Neuronal stem cell (in vitro differentiated cells): Measurements from ENCODE around the gene PRPH.
"Not testable (repeated sequence)": the region's sequence is repeated elsewhere in the genome, so short reads cannot be mapped to it uniquely, and the experiment has no call there.

Experiments used
- DNase-seq: peaks from one replicate; pipeline ENCODE4 v3.0.0-alpha.2; 2013; ENCODE audit warnings: low spot score
- H2AFZ ChIP-seq: one replicate; pipeline ENCODE4 v1.6.1; 2013; ENCODE audit warnings: mild to moderate bottlenecking, low read length, inconsistent platforms
- H2AK5ac ChIP-seq: 2 replicates; pipeline ENCODE4 v1.6.1; 2013; ENCODE audit warnings: low read depth, mild to moderate bottlenecking, inconsistent platforms, low read length, moderate library complexity, mixed read lengths
- H2BK120ac ChIP-seq: 2 replicates; pipeline ENCODE4 v1.6.1; 2013; ENCODE audit warnings: low read depth, mild to moderate bottlenecking, inconsistent platforms, low read length, moderate library complexity, mixed read lengths
- H2BK12ac ChIP-seq: one replicate; pipeline ENCODE4 v1.6.1; 2013; ENCODE audit warnings: low read length, inconsistent platforms
- H2BK15ac ChIP-seq: 2 replicates; pipeline ENCODE4 v1.6.1; 2013; ENCODE audit warnings: mild to moderate bottlenecking, low read length, inconsistent platforms, mixed read lengths
- H2BK5ac ChIP-seq: one replicate; pipeline ENCODE4 v1.6.1; 2013; ENCODE audit warnings: inconsistent platforms, mild to moderate bottlenecking, low read length, moderate library complexity
- H3K14ac ChIP-seq: one replicate; pipeline ENCODE4 v1.6.1; 2013; ENCODE audit warnings: low read length, inconsistent platforms
- H3K18ac ChIP-seq: 2 replicates; pipeline ENCODE4 v1.6.1; 2013; ENCODE audit warnings: low read length, inconsistent platforms
- H3K23ac ChIP-seq: 2 replicates; pipeline ENCODE4 v1.6.1; 2013; ENCODE audit warnings: low read depth, mild to moderate bottlenecking, mixed read lengths, low read length, inconsistent platforms; ENCODE audit not compliant: poor library complexity
- H3K27ac ChIP-seq: replicated peaks from 3 replicates; pipeline ENCODE4 v1.5.1; 2013; ENCODE audit warnings: low read length, inconsistent platforms
- H3K27me3 ChIP-seq, 3 experiments: 2 replicates each; pipeline ENCODE4 v1.6.1; 2013; ENCODE audit warnings: low read length in 3 of 3, mild to moderate bottlenecking in 2 of 3, inconsistent platforms in 1 of 3, low read depth in 1 of 3, mixed read lengths in 1 of 3, moderate library complexity in 1 of 3; ENCODE audit not compliant: control insufficient read depth in 3 of 3, insufficient read depth in 3 of 3
- H3K36me3 ChIP-seq, 2 donors: replicated peaks in 1 of 2; 2 replicates each; pipeline ENCODE4 v1.6.1; 2013; ENCODE audit warnings: low read length in 2 of 2; ENCODE audit not compliant: control insufficient read depth in 2 of 2, insufficient read depth in 2 of 2
- H3K4ac ChIP-seq: 2 replicates; pipeline ENCODE4 v1.6.1; 2013; ENCODE audit warnings: inconsistent platforms, mild to moderate bottlenecking, low read length, moderate library complexity
- H3K4me1 ChIP-seq, 2 donors: 1 replicate in 1 of 2; 2 replicates in 1 of 2; pipeline ENCODE4 v1.6.1; 2013; ENCODE audit warnings: low read length in 2 of 2, low read depth in 1 of 2; ENCODE audit not compliant: control insufficient read depth in 2 of 2, insufficient read depth in 1 of 2
- H3K4me2 ChIP-seq: one replicate; pipeline ENCODE4 v1.6.1; 2013; ENCODE audit warnings: mild to moderate bottlenecking, low read length, inconsistent platforms; ENCODE audit not compliant: insufficient read depth, poor library complexity, severe bottlenecking
- H3K4me3 ChIP-seq, 2 donors: 2 replicates each; pipeline ENCODE4 v1.5.1; 2013; ENCODE audit warnings: low read length in 2 of 2, mild to moderate bottlenecking in 2 of 2, inconsistent platforms in 1 of 2, moderate library complexity in 1 of 2
- H3K79me1 ChIP-seq: one replicate; pipeline ENCODE4 v1.6.1; 2013; ENCODE audit warnings: low read depth, mild to moderate bottlenecking, inconsistent platforms, low read length, moderate library complexity
- H3K9ac ChIP-seq: one replicate; pipeline ENCODE4 v1.6.1; 2013; ENCODE audit warnings: mild to moderate bottlenecking, low read depth, low read length, inconsistent platforms; ENCODE audit not compliant: poor library complexity
- H3K9me3 ChIP-seq, 2 donors: replicated peaks in 1 of 2; 2 replicates each; pipeline versions ENCODE3 to v1.6.1; 2013; ENCODE audit warnings: low read length in 2 of 2, mild to moderate bottlenecking in 2 of 2, inconsistent platforms in 1 of 2, low read depth in 1 of 2, mixed read lengths in 1 of 2, moderate library complexity in 1 of 2; ENCODE audit not compliant: control insufficient read depth in 2 of 2, insufficient read depth in 1 of 2
- H4K8ac ChIP-seq: one replicate; pipeline ENCODE4 v1.6.1; 2013; ENCODE audit warnings: low read depth, mild to moderate bottlenecking, inconsistent platforms, low read length, moderate library complexity
- H4K91ac ChIP-seq: one replicate; pipeline ENCODE4 v1.6.1; 2013; ENCODE audit warnings: low read length, low read depth, mild to moderate bottlenecking, inconsistent platforms; ENCODE audit not compliant: poor library complexity
- WGBS, 2 donors: extraction: QIAGEN DNeasy Blood & Tissue Kit; methylation state at CpG; one replicate each; pipeline ENCODE4 v1.1.7; 2013; ENCODE audit warnings: missing lambda C conversion rate in 2 of 2, mixed read lengths in 1 of 2; ENCODE audit not compliant: insufficient read length in 2 of 2, insufficient replicate concordance in 1 of 2; ENCODE audit errors: extremely low coverage in 2 of 2; 5-methylcytosine and 5-hydroxymethylcytosine counted together

PRPH gene

DNA sequence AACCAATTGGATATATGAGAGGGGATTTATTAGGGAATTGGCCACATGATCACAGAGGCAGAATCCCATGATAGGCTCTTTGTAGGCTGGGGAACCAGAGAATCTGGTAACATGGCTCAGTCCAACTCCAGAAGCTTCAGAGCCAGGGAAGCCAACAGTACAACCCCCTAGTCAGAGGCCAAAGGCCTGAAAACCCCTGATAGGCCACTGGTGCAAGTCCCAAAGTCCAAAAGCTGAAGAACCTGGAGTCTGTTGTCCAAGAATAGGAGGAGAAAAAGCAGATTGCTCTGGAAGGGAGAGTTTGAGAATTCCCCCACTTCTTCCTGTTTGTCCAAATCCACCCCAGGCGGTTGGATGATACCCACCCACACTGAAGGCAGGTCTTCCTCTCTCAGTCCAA, 19.9 kb downstream of the PRPH start:
- H4K91ac ChIP-seq: no peak overlapping the region
- H3K23ac ChIP-seq: no peak overlapping the region
- DNase-seq: no peak
- no peaks in the 10 kb centered on the region for H3K9me3 ChIP-seq
- H3K4me3 ChIP-seq: no peak overlapping the region
- H3K36me3 ChIP-seq: no peaks in the 10 kb centered on the region
- H3K18ac ChIP-seq: no peak overlapping the region
- H2BK15ac ChIP-seq: no peak overlapping the region
- no peaks in the 10 kb centered on the region for H3K4me1 ChIP-seq
- H2BK120ac ChIP-seq: no peak overlapping the region
- H4K8ac ChIP-seq: no peak overlapping the region
- no peaks in the 10 kb centered on the region for H3K79me1 ChIP-seq
- no peak overlapping the region for H3K9ac ChIP-seq
- no peak overlapping the region for H2AFZ ChIP-seq
- H2BK12ac ChIP-seq: no peak overlapping the region
- H2BK5ac ChIP-seq: no peak overlapping the region
- no peak overlapping the region for H2AK5ac ChIP-seq
- peaks cover 0 to 12% (median 0%) of the 10 kb centered on the region in 3 experiments for H3K27me3 ChIP-seq
- H3K4ac ChIP-seq: no peak overlapping the region
- no CpG with 5 or more reads among the region's 1 CpG for WGBS, 2 donors
- no peak overlapping the region for H3K4me2 ChIP-seq
- H3K27ac ChIP-seq: no peak overlapping the region
- no peak overlapping the region for H3K14ac ChIP-seq

DNA sequence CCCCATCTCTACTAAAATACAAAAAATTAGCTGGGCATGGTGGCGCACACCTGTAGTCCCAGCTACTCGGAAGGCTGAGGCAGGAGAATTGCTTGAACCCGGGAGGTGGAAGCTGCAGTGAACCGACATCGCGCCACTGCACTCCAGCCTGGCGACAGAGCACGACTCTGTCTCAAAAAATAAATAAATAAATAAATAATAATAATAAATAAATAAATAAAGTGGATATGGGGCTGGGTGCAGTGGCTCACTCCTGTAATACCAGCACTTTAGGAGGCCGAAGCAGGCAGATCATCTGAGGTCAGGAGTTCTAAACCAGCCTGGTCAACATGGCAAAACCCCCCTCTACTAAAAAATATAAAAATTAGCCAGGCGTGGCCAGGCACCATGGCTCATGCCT, 22.2 kb downstream of the PRPH start:
- not testable (repeated sequence) for H3K4me2 ChIP-seq, H3K14ac ChIP-seq, H2BK5ac ChIP-seq, H3K27ac ChIP-seq, H4K91ac ChIP-seq, DNase-seq, H3K9me3 ChIP-seq, H3K4me3 ChIP-seq, H2BK12ac ChIP-seq, H3K9ac ChIP-seq, H3K4me1 ChIP-seq, H3K4ac ChIP-seq, H2AFZ ChIP-seq, H3K18ac ChIP-seq, H2BK120ac ChIP-seq, H4K8ac ChIP-seq, H3K23ac ChIP-seq, H3K79me1 ChIP-seq, H3K36me3 ChIP-seq, H2AK5ac ChIP-seq, H2BK15ac ChIP-seq
- no CpG with 5 or more reads among the region's 10 CpGs for WGBS, 2 donors
- peaks cover 0 to 12% (median 0%) of the 10 kb centered on the region in 3 experiments for H3K27me3 ChIP-seq

DNA sequence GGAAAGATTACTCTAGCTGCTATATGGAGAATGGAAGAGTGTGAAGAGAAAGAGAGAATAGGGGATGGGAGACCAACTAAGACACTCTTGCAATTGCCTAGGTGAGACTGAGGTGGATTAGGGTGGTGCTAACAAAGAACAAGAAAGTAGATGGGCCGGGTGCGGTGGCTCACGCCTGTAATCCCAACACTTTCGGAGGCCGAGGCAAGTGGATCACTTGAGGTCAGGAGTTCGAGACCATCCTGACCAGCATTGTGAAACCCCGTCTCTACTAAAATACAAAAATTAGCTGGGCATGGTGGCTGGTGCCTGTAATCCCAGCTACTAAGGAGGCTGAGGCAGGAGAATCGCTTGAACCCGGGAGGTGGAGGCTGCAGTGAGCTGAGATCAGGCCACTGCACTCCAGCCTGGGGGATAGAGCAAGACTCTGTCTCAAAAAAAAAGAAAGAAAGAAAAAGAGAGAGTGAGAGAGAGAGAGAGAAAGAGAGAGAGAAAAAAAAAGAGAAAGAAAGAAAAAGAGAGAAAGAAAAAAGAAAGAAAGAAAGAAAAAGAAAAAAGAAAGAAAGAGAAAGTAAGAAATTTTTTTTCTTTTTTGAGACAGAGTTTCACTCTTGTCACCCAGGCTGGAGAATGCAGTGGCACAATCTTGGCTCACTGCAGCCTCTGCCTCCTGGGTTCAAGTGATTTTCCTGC, 25.6 kb downstream of the PRPH start:
- no CpG with 5 or more reads among the region's 9 CpGs for WGBS, 2 donors

DNA sequence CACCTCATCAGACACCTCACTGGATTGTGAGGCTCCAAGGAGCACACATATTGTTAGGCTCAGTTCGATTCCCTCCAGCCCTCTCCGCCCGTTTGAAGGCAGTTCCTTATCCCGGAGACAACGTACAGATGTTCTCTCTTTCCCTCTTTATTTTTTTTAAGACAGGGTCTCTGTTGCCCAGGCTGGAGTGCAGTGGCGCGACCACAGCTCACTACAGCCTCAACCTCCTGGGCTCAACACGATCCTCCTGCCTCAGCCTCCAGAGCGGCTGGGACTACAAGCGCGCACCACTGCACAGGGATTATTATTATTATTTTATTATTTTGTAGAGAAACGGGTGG, 27.4 kb downstream of the PRPH start:
- peaks cover 18 to 35% of the 10 kb centered on the region in 2 donors for H3K36me3 ChIP-seq
- H2BK120ac ChIP-seq: no peak overlapping the region
- DNase-seq: no peak
- WGBS, 2 donors: no CpG with 5 or more reads among the region's 12 CpGs
- no peak overlapping the region for H3K14ac ChIP-seq
- H3K4me3 ChIP-seq: peak overlapping the region; percentile 81 to 85
- H4K8ac ChIP-seq: no peak overlapping the region
- H3K79me1 ChIP-seq: peaks cover 10% of the 10 kb centered on the region
- no peak overlapping the region for H2BK5ac ChIP-seq
- no peak overlapping the region for H2BK12ac ChIP-seq
- no peak overlapping the region for H3K4ac ChIP-seq
- no peak overlapping the region for H3K23ac ChIP-seq
- H4K91ac ChIP-seq: no peak overlapping the region
- peak overlapping the region; percentile 62 for H3K4me2 ChIP-seq
- no peak overlapping the region for H3K9ac ChIP-seq
- H3K9me3 ChIP-seq: no peaks in the 10 kb centered on the region
- peak overlapping the region; percentile 14 for H2AK5ac ChIP-seq
- H2AFZ ChIP-seq: peak overlapping the region; percentile 91
- no peak overlapping the region for H2BK15ac ChIP-seq
- peaks cover 0 to 7% (median 0%) of the 10 kb centered on the region in 3 experiments for H3K27me3 ChIP-seq
- no peak overlapping the region for H3K27ac ChIP-seq
- no peak overlapping the region for H3K18ac ChIP-seq
- peaks cover 9% of the 10 kb centered on the region in 2 donors for H3K4me1 ChIP-seq

More for the DNA sequence above, 25.6 kb downstream of the PRPH start:
- H3K4me2 ChIP-seq, H4K91ac ChIP-seq, H3K4me3 ChIP-seq, H2BK15ac ChIP-seq, H3K27me3 ChIP-seq, H2BK5ac ChIP-seq, H2AK5ac ChIP-seq, DNase-seq, H3K4ac ChIP-seq, H3K14ac ChIP-seq, H3K27ac ChIP-seq, H3K79me1 ChIP-seq, H4K8ac ChIP-seq, H3K9ac ChIP-seq, H3K23ac ChIP-seq, H3K18ac ChIP-seq, H2BK120ac ChIP-seq, H3K9me3 ChIP-seq, H2BK12ac ChIP-seq, H3K4me1 ChIP-seq, H2AFZ ChIP-seq: not testable (repeated sequence)
- peaks cover 1 to 17% of the 10 kb centered on the region in 2 donors for H3K36me3 ChIP-seq
